HepG2 (cell line): ENCODE data around the gene GNG7. TPM values are rescaled to one million over a fixed set of nuclear protein-coding genes. Genes with fewer than 3 reads are reported as not detected.
"Not testable (repeated sequence)": the region's sequence is repeated elsewhere in the genome, so short reads cannot be mapped to it uniquely, and the experiment has no call there.

Experiments
- ATAC-seq: fragments of 200-7000 bp; cut with Tn5 transposase; 3 replicates; pipeline ENCODE4 v1.9.1; 2020; ENCODE audit warnings: mild to moderate bottlenecking, moderate library complexity
- BruUV-seq: library from RNA; stranded (reverse); fragments of 400-500 nt; replicated peaks from 2 replicates; lab custom pipeline; 2021; lab: Mats Ljungman, UMichigan
- CTCF ChIA-PET: fragments of 300-600 bp; formaldehyde crosslinking; extraction: SDS; loops from one replicate; lab custom pipeline; 2021; ENCODE audit warnings: low total read pairs, inconsistent platforms, low intra/inter-chr PET ratio; lab: Yijun Ruan, JAX
- POLR2A ChIA-PET: fragments of 350-600 bp; sonication (Branson Sonifier 250); formaldehyde crosslinking; loops from one replicate; lab custom pipeline; 2020; ENCODE audit warnings: antibody characterized with exemption, inconsistent platforms; lab: Yijun Ruan, JAX
- DNase-seq: peaks from one replicate; pipeline ENCODE4 v3.0.0-alpha.2; 2015; ENCODE audit warnings: low spot score
- FAIRE-seq: peaks from 3 replicates; lab custom pipeline; 2011; peaks lifted over from hg19 to GRCh38; lab: Jason Lieb, UNC
- H2AFZ ChIP-seq: one replicate; pipeline ENCODE4 v1.6.1; 2011; ENCODE audit warnings: low read length, inconsistent platforms
- H3K27ac ChIP-seq: fragments of 300-600 bp; 3 replicates; pipeline ENCODE4 v1.8.0; 2011; ENCODE audit warnings: mixed run types, mild to moderate bottlenecking, mixed read lengths, low read length, inconsistent platforms; ENCODE audit not compliant: insufficient read depth; ENCODE audit errors: extremely low read length
- H3K27me3 ChIP-seq, 2 experiments: fragments of 200-600 bp in 1 of 2; 2 replicates in 1 of 2; 3 replicates in 1 of 2; pipeline versions ENCODE4 v1.6.0 to v1.8.0; 2011; ENCODE audit warnings: low read length in 2 of 2, mild to moderate bottlenecking in 2 of 2, moderate library complexity in 2 of 2, inconsistent platforms in 1 of 2; ENCODE audit not compliant: insufficient read depth in 2 of 2, control insufficient read depth in 1 of 2
- H3K36me3 ChIP-seq, 2 experiments: fragments of 200-600 bp in 1 of 2; replicated peaks in 1 of 2; 2 replicates in 1 of 2; 3 replicates in 1 of 2; pipeline versions ENCODE4 v1.5.1 to v1.8.0; 2011; ENCODE audit warnings: low read length in 2 of 2, inconsistent platforms in 1 of 2; ENCODE audit not compliant: insufficient read depth in 2 of 2, control insufficient read depth in 1 of 2
- H3K4me1 ChIP-seq: 2 replicates; pipeline ENCODE4 v1.5.1; 2012; ENCODE audit warnings: low read length, inconsistent platforms; ENCODE audit not compliant: insufficient read depth
- H3K4me2 ChIP-seq: 2 replicates; pipeline ENCODE4 v1.6.0; 2011; ENCODE audit warnings: low read depth, low read length, inconsistent platforms
- H3K4me3 ChIP-seq, 3 experiments: fragments of 200-600 bp in 1 of 3; sonication (generic), shearing (Covaris generic) in 1 of 3; replicated peaks in 1 of 3; 2 replicates each; pipeline ENCODE4 v1.5.1; 2011 to 2016; ENCODE audit warnings: low read length in 3 of 3, inconsistent platforms in 2 of 3, low read depth in 2 of 3, mild to moderate bottlenecking in 2 of 3, control low read depth in 1 of 3, mixed read lengths in 1 of 3; ENCODE audit not compliant: insufficient read depth in 1 of 3
- H3K79me2 ChIP-seq: one replicate; pipeline ENCODE4 v1.6.1; 2011; ENCODE audit warnings: low read length, inconsistent platforms; ENCODE audit not compliant: insufficient read depth
- H3K9ac ChIP-seq: 2 replicates; pipeline ENCODE4 v1.6.0; 2011; ENCODE audit warnings: mild to moderate bottlenecking, low read depth, low read length, inconsistent platforms; ENCODE audit not compliant: insufficient read depth
- H3K9me3 ChIP-seq: 2 replicates; pipeline ENCODE4 v1.5.1; 2012; ENCODE audit warnings: mild to moderate bottlenecking, low read length
- H4K20me1 ChIP-seq: 2 replicates; pipeline ENCODE4 v1.6.0; 2011; ENCODE audit warnings: inconsistent platforms, mild to moderate bottlenecking, low read length, moderate library complexity; ENCODE audit not compliant: insufficient read depth
- AKAP8 ChIP-seq: sonication (generic); formaldehyde crosslinking; IDR thresholded peaks from 2 replicates; pipeline ENCODE4 v1.5.1; 2020; ENCODE audit warnings: mild to moderate bottlenecking, missing genetic modification reagents
- HOXA5 ChIP-seq: sonication (generic); formaldehyde crosslinking; IDR thresholded peaks from 2 replicates; pipeline ENCODE4 v1.4.0; 2020; ENCODE audit warnings: missing genetic modification reagents
- PBX3 ChIP-seq: sonication (generic); formaldehyde crosslinking; IDR thresholded peaks from 2 replicates; pipeline ENCODE4 v1.8.1; 2023; ENCODE audit warnings: missing genetic modification reagents, inconsistent platforms, borderline replicate concordance
- STAT5B ChIP-seq: sonication (generic); formaldehyde crosslinking; IDR thresholded peaks from 2 replicates; pipeline ENCODE4 v1.4.0; 2020; ENCODE audit warnings: missing genetic modification reagents
- TOE1 ChIP-seq: sonication (generic); formaldehyde crosslinking; IDR thresholded peaks from 2 replicates; pipeline ENCODE4 v1.4.0; 2020; ENCODE audit warnings: mild to moderate bottlenecking, missing genetic modification reagents
- ZBTB2 ChIP-seq: sonication (generic); formaldehyde crosslinking; IDR thresholded peaks from 2 replicates; pipeline ENCODE4 v1.8.0; 2022; ENCODE audit warnings: low read depth, missing genetic modification reagents
- ZNF20 ChIP-seq: sonication (generic); formaldehyde crosslinking; IDR thresholded peaks from 2 replicates; pipeline ENCODE4 v1.4.0; 2020; ENCODE audit warnings: mild to moderate bottlenecking, moderate library complexity, missing genetic modification reagents
- WGBS: methylation state at CpG from one replicate; pipeline ENCODE4 v1.1.6; 2017; ENCODE audit warnings: low lambda C conversion rate; 5-methylcytosine and 5-hydroxymethylcytosine counted together
- in situ Hi-C: cut with HindIII; loops from 2 replicates; pipeline ENCODE4 v1.10.0; 2017; ENCODE audit warnings: low pct_unique_long_range_greater_than_20kb; ENCODE audit not compliant: extremely low pct_ligation_motif_present
- intact Hi-C: fragments of 100-400 bp; cut with micrococcal nuclease; formaldehyde crosslinking; loops from one replicate; pipeline ENCODE4 v1.10.0; 2022; ENCODE audit not compliant: unreplicated experiment
- polyA plus RNA-seq, 8 experiments: library from polyadenylated mRNA; depleted of rRNA in 3 of 8; stranded (reverse) in 7 of 8; unstranded in 1 of 8; fragments of >200 nt; fragmentation: Illumina TruSeq in 4 of 8; extraction: Trizol in 4 of 8; gene quantifications; 2 replicates each; pipeline versions ENCODE4 v1.2.1 to v1.2.3, GENCODE V29; 2011 to 2016; ENCODE audit warnings: low read depth in 4 of 8, missing spikeins in 1 of 8, mixed read lengths in 1 of 8; ENCODE audit not compliant: insufficient read depth in 1 of 8
- total RNA-seq, 5 experiments: library from RNA; depleted of rRNA; stranded (reverse); fragments of >200 nt; fragmentation: Illumina TruSeq; extraction: Trizol; gene quantifications; 2 replicates each; pipeline ENCODE4 v1.2.3, GENCODE V29; 2016; ENCODE audit warnings: low read depth in 1 of 5

Gene GNG7
- total and polyA plus RNA-seq, 2 of the 13 experiments (the other 11 are each of a cell fraction or from before 2014, with no cell fraction given): 1.4 to 3.3 TPM

- H3K9me3 ChIP-seq: no peaks in the 10 kb centered on the region
- H3K27me3 ChIP-seq: no peaks in the 10 kb centered on the region
- H4K20me1 ChIP-seq: no peaks in the 10 kb centered on the region
- TF ChIP-seq TOE1 (no peak), AKAP8 (no peak), PBX3 (no peak), ZNF20 (no peak), STAT5B (CRISPR knock-in tag) (no peak), HOXA5 (CRISPR knock-in tag) (no peak), ZBTB2 (no peak)
- FAIRE-seq (no peak), DNase-seq (no peak), ATAC-seq (no peak)
- H3K4me2 ChIP-seq: no peak overlapping the region
- H3K36me3 ChIP-seq: no peaks in the 10 kb centered on the region
- POLR2A ChIA-PET: interaction anchor here (0.9 to 3.1 kb wide), 3 partner anchors 23 to 59 kb away, joined by 3 to 19 read pairs (median 3); partner anchors contain the start of gene GADD45B
- in situ Hi-C loops: no loop called here
- H3K9ac ChIP-seq: no peak overlapping the region
- H2AFZ ChIP-seq: no peak overlapping the region
- WGBS: 84% methylated on average over 6 of the region's 6 CpGs
- no peaks in the 10 kb centered on the region for H3K79me2 ChIP-seq
- CTCF ChIA-PET: no interaction called here
- intact Hi-C loops: no loop called here
- BruUV-seq: no TSS peak
- no peak overlapping the region for H3K4me3 ChIP-seq
- H3K4me1 ChIP-seq: peaks cover 62% of the 10 kb centered on the region
- no peak overlapping the region for H3K27ac ChIP-seq
Observed at GRCh38 chr19:2519482-2519881, 183.0 kb downstream of the GNG7 start.

- DNase-seq, H3K9ac ChIP-seq, intact Hi-C loops, H3K4me2 ChIP-seq, H3K9me3 ChIP-seq, CTCF ChIA-PET, ATAC-seq, H3K27me3 ChIP-seq, H3K4me3 ChIP-seq, H3K79me2 ChIP-seq, in situ Hi-C loops, FAIRE-seq, H3K36me3 ChIP-seq, H2AFZ ChIP-seq, H3K27ac ChIP-seq, BruUV-seq, H4K20me1 ChIP-seq: not testable (repeated sequence)
- 79% methylated on average over 11 of the region's 11 CpGs for WGBS
- H3K4me1 ChIP-seq: peaks cover 56% of the 10 kb centered on the region
- POLR2A ChIA-PET: interaction anchor here (3.1 kb wide), 1 partner anchor 42 kb away, joined by 19 read pairs; the partner anchor contains the start of gene GADD45B
Observed at GRCh38 chr19:2518856-2519255, 183.6 kb downstream of the GNG7 start.
